Measurements from ENCODE around the gene ZBTB8OS. TPM values are rescaled to one million over a fixed set of nuclear protein-coding genes. Genes with fewer than 3 reads are reported as not detected.

The ZBTB8OS gene
- total and polyA plus RNA-seq, 4 donors = 12.3 to 33.8 (median 16.7) TPM

GRCh38 chr1:32693455-32694174 is 43.3 kb upstream of the ZBTB8OS start:
- no peak for DNase-seq (ENCODE audit: low spot score)
- no peak overlapping the region for H3K9ac ChIP-seq (ENCODE audit: low read depth in 1 of 2, low read length in 2 of 2)
- no peaks in the 10 kb centered on the region for H3K36me3 ChIP-seq (ENCODE audit: control insufficient read depth in 4 of 4, insufficient read depth in 3 of 4, low read depth in 1 of 4, low read length in 3 of 4)
- WGBS = 95% methylated on average over 6 of the region's 6 CpGs
- no peaks in the 10 kb centered on the region for H3K9me3 ChIP-seq (ENCODE audit: control insufficient read depth in 4 of 4, low read length in 3 of 4)
- no peaks in the 10 kb centered on the region for H3K4me1 ChIP-seq (ENCODE audit: control insufficient read depth in 4 of 4, insufficient read depth in 4 of 4, low read length in 3 of 4)
- no peak for TF ChIP-seq REST (IDR thresholded peaks at IDR 0.05)
- no peak for TF ChIP-seq EGR1 (IDR thresholded peaks at IDR 0.05; ENCODE audit: low read depth in 2 of 2)
- TF ChIP-seq FOXA2 (IDR thresholded peaks at IDR 0.05) = no peak
- TF ChIP-seq YY1 (IDR thresholded peaks at IDR 0.05) = no peak
- TF ChIP-seq ZBTB33 (IDR thresholded peaks at IDR 0.05) = no peak
- TF ChIP-seq GABPA (IDR thresholded peaks at IDR 0.05 in 1 of 2, conservative IDR thresholded peaks at IDR 0.05 in 1 of 2) = no peak
- no peak for TF ChIP-seq NR2F2 (IDR thresholded peaks at IDR 0.05)
- no peak for TF ChIP-seq MAX (IDR thresholded peaks at IDR 0.05)
- no peak for TF ChIP-seq FOXA1 (IDR thresholded peaks at IDR 0.05)
- TF ChIP-seq ATF3 (IDR thresholded peaks at IDR 0.05) = no peak
- TF ChIP-seq RAD21 (IDR thresholded peaks at IDR 0.05) = no peak
- TF ChIP-seq JUND (IDR thresholded peaks at IDR 0.05) = no peak
- TF ChIP-seq SP1 (IDR thresholded peaks at IDR 0.05) = no peak
- TF ChIP-seq RXRA (IDR thresholded peaks at IDR 0.05) = no peak
- no peak for TF ChIP-seq HNF4G (IDR thresholded peaks at IDR 0.05)
- no peak for TF ChIP-seq TAF1 (conservative IDR thresholded peaks at IDR 0.05)
- TF ChIP-seq CTCF (IDR thresholded peaks at IDR 0.05; ENCODE audit: low read depth, low read length, missing input control) = no peak
- no peak for TF ChIP-seq HNF4A (conservative IDR thresholded peaks at IDR 0.05)
- H3K4me3 ChIP-seq (ENCODE audit: low read depth in 1 of 3, low read length in 3 of 3) = no peak overlapping the region
- no peaks in the 10 kb centered on the region for H3K27me3 ChIP-seq (ENCODE audit: control insufficient read depth in 4 of 4, insufficient read depth in 4 of 4, low read length in 3 of 4)
- H3K27ac ChIP-seq (ENCODE audit: low read depth in 1 of 2, low read length in 2 of 2) = no peak overlapping the region
